MM.1S (cell line): Measurements from ENCODE around the gene TTI1.

Experiments
- DNase-seq: peaks from one replicate; pipeline ENCODE4 v3.0.0-alpha.2; 2015
- H2AFZ ChIP-seq: fragments of 300-600 bp; sonication (generic); 2 replicates; pipeline ENCODE4 v1.6.0; 2016; ENCODE audit warnings: antibody characterized with exemption, low read length
- H3F3A ChIP-seq: fragments of 300-600 bp; sonication (generic); 2 replicates; pipeline ENCODE4 v1.6.1; 2016; ENCODE audit warnings: mild to moderate bottlenecking, antibody characterized with exemption, low read length, moderate library complexity, mixed read lengths; ENCODE audit not compliant: insufficient read depth
- H3K27ac ChIP-seq: fragments of 300-600 bp; sonication (generic); 2 replicates; pipeline ENCODE4 v1.5.1; 2016; ENCODE audit warnings: mild to moderate bottlenecking, low read length
- H3K27me3 ChIP-seq: fragments of 300-600 bp; sonication (generic); replicated peaks from 2 replicates; pipeline ENCODE4 v1.6.0; 2016; ENCODE audit warnings: low read length; ENCODE audit not compliant: insufficient read depth
- H3K36me3 ChIP-seq: fragments of 300-600 bp; sonication (generic); replicated peaks from 2 replicates; pipeline ENCODE4 v1.6.1; 2016; ENCODE audit warnings: mild to moderate bottlenecking, low read length, mixed read lengths; ENCODE audit not compliant: insufficient read depth
- H3K4me1 ChIP-seq: fragments of 300-600 bp; sonication (generic); 2 replicates; pipeline ENCODE4 v1.6.1; 2016; ENCODE audit warnings: low read length, mixed read lengths
- H3K4me2 ChIP-seq: fragments of 300-600 bp; sonication (generic); 2 replicates; pipeline ENCODE4 v1.6.0; 2016; ENCODE audit warnings: low read depth, low read length
- H3K4me3 ChIP-seq: fragments of 300-600 bp; sonication (generic); 2 replicates; pipeline ENCODE4 v1.5.1; 2016; ENCODE audit warnings: low read length, mixed read lengths
- H3K79me2 ChIP-seq: fragments of 300-600 bp; sonication (generic); 2 replicates; pipeline ENCODE4 v1.6.1; 2016; ENCODE audit warnings: mixed run types, low read length, mixed read lengths
- H3K9ac ChIP-seq: fragments of 300-600 bp; sonication (generic); 2 replicates; pipeline ENCODE4 v1.6.1; 2016; ENCODE audit warnings: low read length, mixed read lengths
- H3K9me2 ChIP-seq: fragments of 300-600 bp; sonication (generic); replicated peaks from 2 replicates; pipeline ENCODE4 v1.6.1; 2016; ENCODE audit warnings: mild to moderate bottlenecking, low read length, mixed read lengths; ENCODE audit not compliant: insufficient read depth
- H3K9me3 ChIP-seq: fragments of 300-600 bp; sonication (generic); replicated peaks from 2 replicates; pipeline ENCODE4 v1.6.1; 2016; ENCODE audit warnings: mild to moderate bottlenecking, low read length, mixed read lengths; ENCODE audit not compliant: insufficient read depth
- H4K20me1 ChIP-seq: fragments of 300-600 bp; sonication (generic); 2 replicates; pipeline ENCODE4 v1.6.1; 2016; ENCODE audit warnings: mild to moderate bottlenecking, low read length, moderate library complexity, mixed read lengths; ENCODE audit not compliant: insufficient read depth
- EZH2 ChIP-seq: fragments of 300-600 bp; sonication (generic); optimal IDR thresholded peaks from 2 replicates; pipeline ENCODE3; 2017; ENCODE audit warnings: low read depth, mild to moderate bottlenecking, antibody characterized with exemption, low read length, mixed read lengths
- EZH2phosphoT487 ChIP-seq: fragments of 300-600 bp; sonication (generic); IDR thresholded peaks from 2 replicates; pipeline ENCODE4 v1.6.1; 2018; ENCODE audit warnings: antibody characterized with exemption, low read length
- TF ChIP-seq, protein P1 (sequence below): fragments of 300-600 bp; sonication (generic); IDR thresholded peaks from 2 replicates; pipeline ENCODE4 v1.5.1; 2016; ENCODE audit warnings: antibody characterized with exemption, low read length, mixed read lengths

The TTI1 gene

DNA sequence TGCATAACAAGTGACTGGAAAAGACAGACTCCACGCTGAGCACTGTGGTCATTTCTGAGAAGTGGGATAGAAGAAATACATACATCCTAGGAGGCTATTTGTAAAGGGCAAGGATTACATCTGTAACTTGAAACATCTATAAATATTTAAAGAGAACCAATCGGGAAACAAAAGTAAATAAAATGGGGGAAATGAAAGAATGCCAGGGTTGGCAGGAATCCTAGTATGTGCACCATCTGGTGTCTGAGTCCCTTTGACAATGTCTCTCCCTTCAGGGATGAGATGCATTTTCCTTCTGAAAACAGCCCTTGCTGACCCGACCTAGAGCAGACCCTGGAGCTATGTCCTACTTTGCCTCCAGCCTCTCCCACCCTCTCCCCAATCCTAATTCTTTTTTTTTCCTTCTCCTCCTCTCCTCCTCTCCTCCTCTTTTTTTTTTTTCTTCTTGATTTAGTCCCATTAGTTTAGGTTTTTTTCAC lies 77.1 kb downstream of the TTI1 start:
- Histone ChIP-seq H4K20me1 (no peaks in the 10 kb centered on the region), H3K36me3 (no peaks in the 10 kb centered on the region), H3K9me2 (no peaks in the 10 kb centered on the region), H3K27ac (no peak overlapping the region), H2AFZ (no peak overlapping the region), H3K9me3 (no peaks in the 10 kb centered on the region), H3K4me2 (no peak overlapping the region), H3F3A (no peaks in the 10 kb centered on the region), H3K27me3 (no peaks in the 10 kb centered on the region), H3K4me1 (no peaks in the 10 kb centered on the region), H3K4me3 (no peak overlapping the region), H3K79me2 (no peaks in the 10 kb centered on the region), H3K9ac (no peak overlapping the region)
- no peak for TF ChIP-seq EZH2
- no peak for TF ChIP-seq EZH2phosphoT487
- TF ChIP-seq, protein P1, sequence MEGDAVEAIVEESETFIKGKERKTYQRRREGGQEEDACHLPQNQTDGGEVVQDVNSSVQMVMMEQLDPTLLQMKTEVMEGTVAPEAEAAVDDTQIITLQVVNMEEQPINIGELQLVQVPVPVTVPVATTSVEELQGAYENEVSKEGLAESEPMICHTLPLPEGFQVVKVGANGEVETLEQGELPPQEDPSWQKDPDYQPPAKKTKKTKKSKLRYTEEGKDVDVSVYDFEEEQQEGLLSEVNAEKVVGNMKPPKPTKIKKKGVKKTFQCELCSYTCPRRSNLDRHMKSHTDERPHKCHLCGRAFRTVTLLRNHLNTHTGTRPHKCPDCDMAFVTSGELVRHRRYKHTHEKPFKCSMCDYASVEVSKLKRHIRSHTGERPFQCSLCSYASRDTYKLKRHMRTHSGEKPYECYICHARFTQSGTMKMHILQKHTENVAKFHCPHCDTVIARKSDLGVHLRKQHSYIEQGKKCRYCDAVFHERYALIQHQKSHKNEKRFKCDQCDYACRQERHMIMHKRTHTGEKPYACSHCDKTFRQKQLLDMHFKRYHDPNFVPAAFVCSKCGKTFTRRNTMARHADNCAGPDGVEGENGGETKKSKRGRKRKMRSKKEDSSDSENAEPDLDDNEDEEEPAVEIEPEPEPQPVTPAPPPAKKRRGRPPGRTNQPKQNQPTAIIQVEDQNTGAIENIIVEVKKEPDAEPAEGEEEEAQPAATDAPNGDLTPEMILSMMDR, result no peak
- DNase-seq, result no peak

DNA sequence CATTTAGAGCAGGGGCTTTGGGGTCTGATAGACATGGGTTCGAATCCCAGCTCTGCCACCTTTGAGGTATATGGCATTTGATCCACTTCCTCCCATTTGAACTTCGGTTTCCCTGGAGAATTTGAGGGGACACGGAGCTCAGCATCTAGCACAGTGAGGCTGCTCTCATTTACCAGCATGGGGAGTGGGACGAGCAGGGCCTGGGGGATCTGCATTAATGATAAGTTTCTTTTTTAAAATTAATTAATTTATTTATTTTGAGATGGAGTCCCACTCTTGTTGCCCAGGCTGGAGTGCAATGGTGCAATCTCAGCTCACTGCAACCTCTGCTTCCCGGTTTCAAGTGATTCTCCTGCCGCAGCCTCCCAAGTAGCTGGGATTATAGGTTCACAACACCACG lies 77.7 kb downstream of the TTI1 start:
- TF ChIP-seq EZH2 (no peak), EZH2phosphoT487 (no peak)
- TF ChIP-seq, protein P1, result no peak
- H3F3A ChIP-seq, result no peaks in the 10 kb centered on the region
- H3K79me2 ChIP-seq, result no peaks in the 10 kb centered on the region
- H3K27me3 ChIP-seq, result no peaks in the 10 kb centered on the region
- H3K9me3 ChIP-seq, result no peaks in the 10 kb centered on the region
- no peak overlapping the region for H2AFZ ChIP-seq
- H3K4me1 ChIP-seq, result no peaks in the 10 kb centered on the region
- no peak overlapping the region for H3K9ac ChIP-seq
- H3K36me3 ChIP-seq, result no peaks in the 10 kb centered on the region
- H3K4me3 ChIP-seq, result no peak overlapping the region
- DNase-seq, result no peak
- H3K4me2 ChIP-seq, result no peak overlapping the region
- H3K9me2 ChIP-seq, result no peaks in the 10 kb centered on the region
- H4K20me1 ChIP-seq, result no peaks in the 10 kb centered on the region
- no peak overlapping the region for H3K27ac ChIP-seq

DNA sequence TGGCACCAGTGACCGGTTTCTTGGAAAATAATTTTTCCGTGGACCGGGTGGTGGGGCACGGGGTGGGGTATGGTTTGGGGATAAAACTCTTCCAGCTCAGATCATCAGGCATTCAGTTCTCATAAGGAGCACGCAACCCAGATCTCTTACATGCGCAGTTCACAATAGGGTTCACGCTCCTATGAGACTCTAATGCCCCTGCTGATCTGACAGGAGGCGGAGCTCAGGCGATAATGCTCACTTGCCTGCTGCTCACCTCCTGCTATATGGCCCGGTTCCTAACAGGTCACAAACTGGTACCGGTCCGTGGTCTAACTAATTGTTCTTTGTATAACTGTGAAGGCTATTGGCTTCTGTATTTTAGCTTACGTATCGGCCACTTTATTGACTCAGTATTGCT lies 78.6 kb downstream of the TTI1 start:
- Histone ChIP-seq H3K79me2 (no peaks in the 10 kb centered on the region), H4K20me1 (no peaks in the 10 kb centered on the region), H3F3A (no peaks in the 10 kb centered on the region), H3K4me3 (no peak overlapping the region), H3K27ac (no peak overlapping the region), H3K36me3 (no peaks in the 10 kb centered on the region), H3K9ac (no peak overlapping the region), H3K9me2 (no peaks in the 10 kb centered on the region), H2AFZ (no peak overlapping the region), H3K27me3 (no peaks in the 10 kb centered on the region), H3K9me3 (no peaks in the 10 kb centered on the region), H3K4me1 (no peaks in the 10 kb centered on the region), H3K4me2 (no peak overlapping the region)
- TF ChIP-seq EZH2phosphoT487 (no peak), EZH2 (no peak)
- TF ChIP-seq, protein P1, result no peak
- DNase-seq, result no peak
